B cell (primary cell): ENCODE data around the gene ATXN7L3B. TPM values are rescaled to one million over a fixed set of nuclear protein-coding genes. Genes with fewer than 3 reads are reported as not detected.
A peak's percentile ranks its signal among the peaks of the same experiment; 100 is the strongest.

Experiments
- ATAC-seq: fragments of 200-7000 bp; cut with Tn5 transposase; one replicate; pipeline ENCODE4 v1.10.0; 2021; ENCODE audit warnings: low read depth, mild to moderate bottlenecking, moderate number of reproducible peaks, moderate library complexity
- CTCF ChIA-PET: fragments of 350-600 bp; sonication (Branson Sonifier 250); formaldehyde crosslinking; loops from one replicate; lab custom pipeline; 2021; ENCODE audit warnings: antibody characterized with exemption, inconsistent platforms; lab: Charles Lee
- POLR2A ChIA-PET: fragments of 350-600 bp; sonication (Branson Sonifier 250); formaldehyde crosslinking; loops from one replicate; lab custom pipeline; 2021; ENCODE audit warnings: antibody characterized with exemption; lab: Charles Lee
- DNase-seq: peaks from one replicate; pipeline ENCODE4 v3.0.0; 2013
- H2AFZ ChIP-seq: 2 replicates; pipeline ENCODE4 v1.6.1; 2012; ENCODE audit warnings: mild to moderate bottlenecking, low read depth, low read length; ENCODE audit not compliant: insufficient read depth, poor library complexity, severe bottlenecking
- H3K27ac ChIP-seq, 2 donors: 1 replicate in 1 of 2; 2 replicates in 1 of 2; pipeline ENCODE4 v1.5.1; 2012 to 2013; ENCODE audit warnings: low read length in 2 of 2, mild to moderate bottlenecking in 2 of 2, moderate library complexity in 1 of 2
- H3K27me3 ChIP-seq, 4 experiments: fragments of 200-600 bp in 1 of 4; sonication (generic) in 1 of 4; replicated peaks in 1 of 4; 1 replicate in 2 of 4; 2 replicates in 2 of 4; pipeline versions ENCODE4 v1.6.1 to v1.7.0; 2013 to 2016; ENCODE audit warnings: low read length in 3 of 4, mild to moderate bottlenecking in 2 of 4, mixed read lengths in 1 of 4, moderate library complexity in 1 of 4; ENCODE audit not compliant: insufficient read depth in 4 of 4, control insufficient read depth in 3 of 4; ENCODE audit errors: control extremely low read depth in 1 of 4
- H3K36me3 ChIP-seq, 2 experiments: replicated peaks in 1 of 2; 1 replicate in 1 of 2; 2 replicates in 1 of 2; pipeline versions ENCODE4 v1.6.1 to v1.7.1; 2013; ENCODE audit warnings: low read length in 1 of 2; ENCODE audit not compliant: insufficient read depth in 2 of 2, control insufficient read depth in 1 of 2; ENCODE audit errors: control extremely low read depth in 1 of 2, extremely low read depth in 1 of 2
- H3K4me1 ChIP-seq, 2 donors: fragments of 200-600 bp in 1 of 2; sonication (generic) in 1 of 2; 1 replicate in 1 of 2; 2 replicates in 1 of 2; pipeline versions ENCODE4 v1.5.1 to v1.6.1; 2013 to 2017; ENCODE audit warnings: low read length in 2 of 2; ENCODE audit not compliant: control insufficient read depth in 2 of 2, insufficient read depth in 2 of 2
- H3K4me2 ChIP-seq: replicated peaks from 2 replicates; pipeline ENCODE3; 2012; ENCODE audit warnings: mild to moderate bottlenecking, low read depth, low read length; ENCODE audit not compliant: poor library complexity, severe bottlenecking
- H3K4me3 ChIP-seq, 5 experiments: fragments of 200-600 bp in 1 of 5; sonication (generic) in 1 of 5; 1 replicate in 3 of 5; 2 replicates in 2 of 5; pipeline versions ENCODE4 v1.5.1 to v1.7.0; 2011 to 2016; ENCODE audit warnings: low read length in 4 of 5, mild to moderate bottlenecking in 4 of 5, low read depth in 2 of 5, control low read depth in 1 of 5, moderate library complexity in 1 of 5; ENCODE audit not compliant: insufficient read depth in 1 of 5; ENCODE audit errors: control extremely low read depth in 1 of 5, extremely low read depth in 1 of 5
- H3K79me2 ChIP-seq: fragments of 200-600 bp; sonication (generic); one replicate; pipeline ENCODE4 v1.6.0; 2016; ENCODE audit warnings: low read length; ENCODE audit not compliant: control insufficient read depth, insufficient read depth
- H3K9ac ChIP-seq: fragments of 200-600 bp; sonication (generic); 2 replicates; pipeline ENCODE4 v1.6.1; 2017; ENCODE audit warnings: mild to moderate bottlenecking, low read length, moderate library complexity
- H3K9me3 ChIP-seq, 3 donors: one replicate each; pipeline versions ENCODE4 v1.6.1 to v1.7.1; 2013; ENCODE audit warnings: low read length in 2 of 3; ENCODE audit not compliant: control insufficient read depth in 2 of 3, insufficient read depth in 1 of 3; ENCODE audit errors: control extremely low read depth in 1 of 3
- H4K20me1 ChIP-seq: 2 replicates; pipeline ENCODE4 v1.6.0; 2012; ENCODE audit warnings: mild to moderate bottlenecking, low read length; ENCODE audit not compliant: insufficient read depth, control insufficient read depth, poor library complexity, severe bottlenecking
- H3K27ac Mint-ChIP-seq: one replicate; pipeline ENCODE4 v1.8.0; 2021; ENCODE audit warnings: mixed read lengths
- H3K27me3 Mint-ChIP-seq: one replicate; pipeline ENCODE4 v1.8.0; 2021; ENCODE audit warnings: mixed read lengths
- H3K4me1 Mint-ChIP-seq: one replicate; pipeline ENCODE4 v1.8.0; 2021; ENCODE audit warnings: mixed read lengths
- H3K4me3 Mint-ChIP-seq: one replicate; pipeline ENCODE4 v1.8.0; 2021; ENCODE audit warnings: mixed read lengths
- H3K9me3 Mint-ChIP-seq: one replicate; pipeline ENCODE4 v1.8.0; 2022; ENCODE audit warnings: mixed read lengths; ENCODE audit not compliant: insufficient read depth
- EZH2 ChIP-seq: IDR thresholded peaks from 2 replicates; pipeline ENCODE4 v1.6.1; 2012; ENCODE audit warnings: borderline replicate concordance, low read depth, mild to moderate bottlenecking, moderate library complexity, low read length; ENCODE audit not compliant: insufficient read depth, poor library complexity, severe bottlenecking
- whole genome bisulfite sequencing: methylation state at CpG from one replicate; pipeline ENCODE4 v1.1.5; 2013; ENCODE audit warnings: missing lambda C conversion rate; ENCODE audit not compliant: insufficient coverage; 5-methylcytosine and 5-hydroxymethylcytosine counted together
- intact Hi-C: fragments of 100-400 bp; cut with micrococcal nuclease; formaldehyde crosslinking; loops from one replicate; pipeline ENCODE4 v1.10.0; 2022
- polyA plus RNA-seq: library from polyadenylated mRNA; depleted of rRNA; stranded (reverse); fragments of >200 nt; gene quantifications from 2 replicates; pipeline ENCODE4 v1.2.3, GENCODE V29; 2012
- total RNA-seq, 2 donors: library from RNA; stranded (reverse); fragments of 120-200 nt in 1 of 2; gene quantifications; 1 replicate in 1 of 2; 2 replicates in 1 of 2; pipeline versions ENCODE4 v1.2.3 to v1.2.4, GENCODE V29; 2013 to 2022
- TF ChIP-seq, protein P1 (sequence below): fragments of 200-600 bp; IDR thresholded peaks from one replicate; pipeline ENCODE4 v1.8.0; 2022; ENCODE audit warnings: antibody characterized with exemption, mild to moderate bottlenecking

The ATXN7L3B gene
- total and polyA plus RNA-seq, 2 donors (not counting 1 experiment from before 2014, with no cell fraction given), result 15.0 to 38.6 TPM

DNA sequence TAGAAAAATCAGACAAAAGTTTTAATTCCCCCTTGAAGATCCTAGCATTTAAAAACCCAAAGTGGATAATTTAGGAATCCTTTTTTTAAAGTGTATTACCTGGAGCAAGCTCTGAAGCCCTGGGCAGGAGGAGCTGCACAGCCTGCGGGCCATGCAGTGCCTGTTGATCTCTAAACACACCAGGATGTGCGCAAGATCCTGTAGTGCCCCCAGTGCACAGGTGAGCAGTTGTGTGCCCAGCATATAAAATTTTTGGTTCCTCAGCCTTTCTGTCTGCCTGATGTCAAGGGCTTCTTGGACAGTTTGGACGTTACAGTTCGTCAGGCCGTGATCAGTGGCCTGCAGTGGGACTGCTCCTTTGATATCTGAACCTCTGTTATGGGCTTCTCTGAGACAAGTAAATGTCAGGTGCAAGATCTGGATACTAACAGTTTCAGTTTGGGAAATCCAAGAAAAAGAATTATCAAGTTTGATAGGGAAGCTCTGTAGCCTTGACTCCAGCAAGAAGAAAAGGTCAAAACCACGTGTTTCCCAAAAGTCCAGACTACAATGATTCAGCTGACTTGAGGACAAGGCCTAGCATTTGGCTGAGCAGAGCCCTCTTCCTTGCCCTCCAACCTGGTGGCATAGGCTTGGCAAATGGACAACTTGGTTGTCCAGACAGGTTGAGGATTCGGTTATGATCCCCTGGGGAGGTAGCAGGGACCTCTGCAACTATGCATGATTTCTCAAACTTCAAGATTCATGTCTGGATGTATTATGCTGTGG lies 1.0 kb downstream of the ATXN7L3B start:
- Histone ChIP-seq H4K20me1 (peaks cover 22% of the 10 kb centered on the region), H3K79me2 (peaks cover 39% of the 10 kb centered on the region), H3K36me3 (peaks cover 0 to 25% of the 10 kb centered on the region in 2 experiments), H3K4me2 (peak overlapping the region; percentile 83), H2AFZ (peak overlapping the region; percentile 80), H3K27me3 (no peaks in the 10 kb centered on the region), H3K4me3 (peak overlapping the region; percentile 71 to 97 (median 96)), H3K27ac (peak overlapping the region; percentile 92 to 94), H3K9me3 (no peaks in the 10 kb centered on the region), H3K4me1 (peaks cover 41 to 44% of the 10 kb centered on the region in 2 donors), H3K9ac (peak overlapping the region; percentile 98)
- TF ChIP-seq, protein P1, sequence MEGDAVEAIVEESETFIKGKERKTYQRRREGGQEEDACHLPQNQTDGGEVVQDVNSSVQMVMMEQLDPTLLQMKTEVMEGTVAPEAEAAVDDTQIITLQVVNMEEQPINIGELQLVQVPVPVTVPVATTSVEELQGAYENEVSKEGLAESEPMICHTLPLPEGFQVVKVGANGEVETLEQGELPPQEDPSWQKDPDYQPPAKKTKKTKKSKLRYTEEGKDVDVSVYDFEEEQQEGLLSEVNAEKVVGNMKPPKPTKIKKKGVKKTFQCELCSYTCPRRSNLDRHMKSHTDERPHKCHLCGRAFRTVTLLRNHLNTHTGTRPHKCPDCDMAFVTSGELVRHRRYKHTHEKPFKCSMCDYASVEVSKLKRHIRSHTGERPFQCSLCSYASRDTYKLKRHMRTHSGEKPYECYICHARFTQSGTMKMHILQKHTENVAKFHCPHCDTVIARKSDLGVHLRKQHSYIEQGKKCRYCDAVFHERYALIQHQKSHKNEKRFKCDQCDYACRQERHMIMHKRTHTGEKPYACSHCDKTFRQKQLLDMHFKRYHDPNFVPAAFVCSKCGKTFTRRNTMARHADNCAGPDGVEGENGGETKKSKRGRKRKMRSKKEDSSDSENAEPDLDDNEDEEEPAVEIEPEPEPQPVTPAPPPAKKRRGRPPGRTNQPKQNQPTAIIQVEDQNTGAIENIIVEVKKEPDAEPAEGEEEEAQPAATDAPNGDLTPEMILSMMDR, result no peak
- ChIA-PET CTCF (interaction anchor here (0.8 kb wide), 1 partner anchor 11 kb away, joined by 3 read pairs; no protein-coding TSS in a partner anchor), POLR2A (interaction anchor here (1.6 kb wide), 1 partner anchor 1810 kb away, joined by 4 read pairs; the partner anchor contains the start of gene BBS10)
- DNase-seq (peak; percentile 55), ATAC-seq (no peak)
- Mint-ChIP-seq H3K4me3 (peak overlapping the region; percentile 98), H3K9me3 (peaks cover 3% of the 10 kb centered on the region), H3K27ac (peak overlapping the region; percentile 98), H3K27me3 (no peaks in the 10 kb centered on the region), H3K4me1 (peaks cover 59% of the 10 kb centered on the region)
- WGBS, result 15% methylated on average over 7 of the region's 7 CpGs
- intact Hi-C loops, result loop anchor here (2.0 to 10.0 kb wide), 2 partner anchors 976 to 1494 kb away; partner anchors contain the start of gene KRR1

DNA sequence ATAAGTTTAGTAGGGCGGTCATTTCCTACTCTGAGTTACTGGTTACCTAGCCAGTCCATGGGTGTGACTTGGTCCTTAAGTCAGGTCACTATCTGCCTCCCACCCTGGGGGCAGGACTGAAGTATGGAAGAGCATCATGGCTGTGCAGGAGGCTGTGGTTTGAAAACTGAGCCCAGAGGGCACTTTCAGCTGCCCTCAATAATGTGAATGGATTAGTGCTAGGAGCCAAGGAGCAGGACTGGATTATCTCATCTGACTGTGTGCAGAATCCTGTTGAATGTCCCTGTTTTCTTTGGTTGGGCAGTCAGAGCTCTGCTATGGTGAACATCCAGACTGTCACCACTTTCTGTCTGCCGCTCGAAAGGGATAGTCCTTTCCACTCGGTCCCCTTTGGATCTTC lies 1.6 kb downstream of the ATXN7L3B start:
- Histone ChIP-seq H3K4me1 (peaks cover 41 to 44% of the 10 kb centered on the region in 2 donors), H3K4me3 (peak overlapping the region in 4 of 5 experiments; percentile 71 to 97 (median 84)), H4K20me1 (peaks cover 22% of the 10 kb centered on the region), H3K36me3 (peaks cover 0 to 25% of the 10 kb centered on the region in 2 experiments), H3K27me3 (no peaks in the 10 kb centered on the region), H3K4me2 (peak overlapping the region; percentile 83), H3K79me2 (peaks cover 39% of the 10 kb centered on the region), H2AFZ (no peak overlapping the region), H3K9ac (peak overlapping the region; percentile 98), H3K27ac (peak overlapping the region; percentile 92 to 94), H3K9me3 (no peaks in the 10 kb centered on the region)
- ChIA-PET POLR2A (no interaction called here), CTCF (no interaction called here)
- H3K4me1 Mint-ChIP-seq, result peaks cover 59% of the 10 kb centered on the region
- TF ChIP-seq, protein P1, result no peak
- TF ChIP-seq EZH2, result no peak
- ATAC-seq (no peak), DNase-seq (no peak)
- intact Hi-C loops, result loop anchor here (2.0 to 10.0 kb wide), 2 partner anchors 976 to 1494 kb away; partner anchors contain the start of gene KRR1
- peaks cover 3% of the 10 kb centered on the region for H3K9me3 Mint-ChIP-seq
- WGBS, result 100% methylated on average over 1 of the region's 4 CpGs
- peak overlapping the region; percentile 98 for H3K27ac Mint-ChIP-seq
- no peaks in the 10 kb centered on the region for H3K27me3 Mint-ChIP-seq
- peak overlapping the region; percentile 98 for H3K4me3 Mint-ChIP-seq
